Uterus (tissue), 2 donors: ENCODE measurements around the gene PRRT3.

Experiments used
- POLR2A ChIP-seq, 2 donors: fragments of 450-650 bp; IDR thresholded peaks; one replicate each; pipeline ENCODE4 v1.6.1; 2016; ENCODE audit warnings: antibody characterized with exemption in 2 of 2, mild to moderate bottlenecking in 1 of 2, moderate library complexity in 1 of 2
- TF ChIP-seq, protein P1 (sequence below), 4 experiments: fragments of 200-600 bp in 2 of 4; fragments of 450-650 bp in 2 of 4; sonication (generic) in 2 of 4; IDR thresholded peaks; one replicate each; pipeline ENCODE4 v1.5.1; 2016 to 2019; ENCODE audit warnings: antibody characterized with exemption in 4 of 4, mild to moderate bottlenecking in 2 of 4, moderate library complexity in 1 of 4

DNA sequence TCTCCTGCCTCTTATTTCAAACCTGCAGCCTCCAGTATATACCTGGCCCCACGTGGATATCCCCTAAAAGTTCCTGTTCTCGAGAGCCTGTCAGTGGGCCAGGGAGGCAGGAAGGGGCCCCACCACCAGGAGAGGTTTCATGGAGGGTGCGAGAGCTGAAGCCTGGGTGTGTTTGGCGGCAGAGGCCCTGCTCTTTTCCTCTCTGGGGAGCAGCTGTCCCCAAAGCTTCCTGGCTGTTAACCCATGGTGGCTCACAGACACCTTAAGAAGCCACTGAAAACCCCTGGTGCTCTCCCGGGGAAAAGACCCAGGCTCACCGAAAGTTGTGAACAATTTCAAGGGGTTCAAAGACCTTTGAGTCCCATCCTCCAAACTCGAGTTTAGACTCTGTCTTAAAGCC, 1.1 kb downstream of the PRRT3 start:
- TF ChIP-seq, protein P1, sequence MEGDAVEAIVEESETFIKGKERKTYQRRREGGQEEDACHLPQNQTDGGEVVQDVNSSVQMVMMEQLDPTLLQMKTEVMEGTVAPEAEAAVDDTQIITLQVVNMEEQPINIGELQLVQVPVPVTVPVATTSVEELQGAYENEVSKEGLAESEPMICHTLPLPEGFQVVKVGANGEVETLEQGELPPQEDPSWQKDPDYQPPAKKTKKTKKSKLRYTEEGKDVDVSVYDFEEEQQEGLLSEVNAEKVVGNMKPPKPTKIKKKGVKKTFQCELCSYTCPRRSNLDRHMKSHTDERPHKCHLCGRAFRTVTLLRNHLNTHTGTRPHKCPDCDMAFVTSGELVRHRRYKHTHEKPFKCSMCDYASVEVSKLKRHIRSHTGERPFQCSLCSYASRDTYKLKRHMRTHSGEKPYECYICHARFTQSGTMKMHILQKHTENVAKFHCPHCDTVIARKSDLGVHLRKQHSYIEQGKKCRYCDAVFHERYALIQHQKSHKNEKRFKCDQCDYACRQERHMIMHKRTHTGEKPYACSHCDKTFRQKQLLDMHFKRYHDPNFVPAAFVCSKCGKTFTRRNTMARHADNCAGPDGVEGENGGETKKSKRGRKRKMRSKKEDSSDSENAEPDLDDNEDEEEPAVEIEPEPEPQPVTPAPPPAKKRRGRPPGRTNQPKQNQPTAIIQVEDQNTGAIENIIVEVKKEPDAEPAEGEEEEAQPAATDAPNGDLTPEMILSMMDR (IDR thresholded peaks at IDR 0.05): no peak
- TF ChIP-seq POLR2A (IDR thresholded peaks at IDR 0.05): no peak
